Mucosa of rectum (tissue), 2 donors: ENCODE data around the gene TGM4.
"Not testable (repeated sequence)": the region's sequence is repeated elsewhere in the genome, so short reads cannot be mapped to it uniquely, and the experiment has no call there.

Experiments
- H3K27ac ChIP-seq, 2 donors: one replicate each; pipeline ENCODE4 v1.7.0; 2013; ENCODE audit warnings: inconsistent platforms in 2 of 2, low read depth in 2 of 2, low read length in 2 of 2
- H3K27me3 ChIP-seq, 2 donors: one replicate each; pipeline ENCODE4 v1.7.0; 2013; ENCODE audit warnings: low read length in 2 of 2; ENCODE audit not compliant: control insufficient read depth in 2 of 2, insufficient read depth in 2 of 2
- H3K36me3 ChIP-seq, 2 donors: one replicate each; pipeline ENCODE4 v1.7.0; 2013; ENCODE audit warnings: low read length in 2 of 2; ENCODE audit not compliant: control insufficient read depth in 2 of 2, insufficient read depth in 2 of 2
- H3K4me1 ChIP-seq, 2 donors: one replicate each; pipeline ENCODE4 v1.7.0; 2013; ENCODE audit warnings: low read length in 2 of 2, mild to moderate bottlenecking in 1 of 2; ENCODE audit not compliant: control insufficient read depth in 2 of 2, insufficient read depth in 2 of 2
- H3K4me3 ChIP-seq, 2 donors: one replicate each; pipeline ENCODE4 v1.7.0; 2013; ENCODE audit warnings: low read length in 2 of 2
- H3K9ac ChIP-seq, 2 donors: one replicate each; pipeline ENCODE4 v1.7.0; 2013; ENCODE audit warnings: low read length in 2 of 2, low read depth in 1 of 2, mild to moderate bottlenecking in 1 of 2
- H3K9me3 ChIP-seq, 2 donors: one replicate each; pipeline ENCODE4 v1.7.0; 2013; ENCODE audit warnings: low read length in 2 of 2; ENCODE audit not compliant: control insufficient read depth in 2 of 2
- donor health status: healthy.
- donor health status: Normal muscosa, but diverticular disease.

TGM4 gene

GRCh38 chr3:44848634-44849033 lies 25.8 kb upstream of the TGM4 start:
- H3K27ac ChIP-seq, result no peak overlapping the region
- no peaks in the 10 kb centered on the region for H3K27me3 ChIP-seq
- H3K9me3 ChIP-seq, result no peaks in the 10 kb centered on the region
- H3K9ac ChIP-seq, result no peak overlapping the region
- no peaks in the 10 kb centered on the region for H3K4me1 ChIP-seq
- no peak overlapping the region for H3K4me3 ChIP-seq
- H3K36me3 ChIP-seq, result no peaks in the 10 kb centered on the region

- not testable (repeated sequence) for H3K27me3 ChIP-seq, H3K9me3 ChIP-seq, H3K27ac ChIP-seq, H3K36me3 ChIP-seq, H3K4me3 ChIP-seq, H3K4me1 ChIP-seq, H3K9ac ChIP-seq
These were observed 17.7 kb upstream of the TGM4 start for GRCh38 chr3:44856663-44857062.

- Histone ChIP-seq H3K9me3 (no peaks in the 10 kb centered on the region), H3K9ac (no peak overlapping the region), H3K27ac (no peak overlapping the region), H3K4me3 (no peak overlapping the region), H3K4me1 (peaks cover 7% of the 10 kb centered on the region in 2 donors), H3K27me3 (no peaks in the 10 kb centered on the region), H3K36me3 (peaks cover 0 to 1% of the 10 kb centered on the region in 2 donors)
These were observed 14.3 kb upstream of the TGM4 start for GRCh38 chr3:44860117-44860516.

DNA sequence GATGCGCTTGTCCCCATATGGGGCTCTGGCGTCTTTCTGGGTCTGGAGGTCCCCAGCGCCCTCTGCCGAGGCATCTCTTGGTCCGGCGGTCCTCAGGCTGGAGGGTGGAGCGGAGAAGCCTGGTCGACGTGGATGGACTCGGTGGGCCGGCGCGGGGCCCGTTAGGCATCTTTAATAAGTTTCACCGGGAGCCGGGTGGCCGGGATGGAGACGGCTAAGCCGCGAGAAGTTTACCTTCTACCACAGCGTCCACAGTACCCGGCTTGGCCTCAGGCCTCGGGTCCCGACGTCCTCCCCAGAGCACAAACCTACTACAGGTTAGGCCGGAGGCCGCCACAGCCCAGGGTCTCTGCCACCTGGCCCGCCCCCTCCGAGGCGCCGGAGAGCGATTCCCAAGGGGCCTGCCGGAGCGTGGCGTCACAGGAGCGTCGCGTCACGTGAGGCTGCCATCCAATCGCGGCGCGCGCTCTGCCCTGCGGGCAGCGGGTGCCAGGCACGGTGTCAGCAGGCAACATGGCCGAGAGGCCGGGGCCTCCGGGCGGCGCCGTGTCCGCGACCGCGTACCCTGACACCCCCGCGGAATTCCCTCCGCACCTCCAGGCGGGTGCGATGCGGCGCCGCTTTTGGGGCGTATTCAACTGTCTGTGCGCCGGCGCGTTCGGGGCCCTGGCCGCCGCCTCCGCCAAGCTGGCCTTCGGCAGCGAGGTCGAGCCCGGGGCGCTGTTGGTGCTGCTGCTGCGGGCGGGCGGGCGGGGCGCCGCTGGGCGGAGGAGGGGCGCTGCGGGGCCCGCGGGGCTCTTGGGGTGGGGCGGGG lies 12.8 kb upstream of the TGM4 start, which contains the start of gene TMEM42:
Gene TMEM42, plus strand, starts transcription at position 501 of the 814 bp plus-strand sequence. Its CDS starts 13 bp downstream, at position 514.
- peak within 1 kb of the TSS; percentile 77 to 85 for H3K9ac ChIP-seq
- peaks cover 7 to 10% of the 10 kb centered on the region in 2 donors for H3K4me1 ChIP-seq
- H3K4me3 ChIP-seq, result peak within 1 kb of the TSS; percentile 83 to 90
- H3K9me3 ChIP-seq, result no peaks in the 10 kb centered on the region
- peak within 1 kb of the TSS; percentile 82 to 87 for H3K27ac ChIP-seq
- peaks cover 0 to 4% of the 10 kb centered on the region in 2 donors for H3K36me3 ChIP-seq
- H3K27me3 ChIP-seq, result no peaks in the 10 kb centered on the region

DNA sequence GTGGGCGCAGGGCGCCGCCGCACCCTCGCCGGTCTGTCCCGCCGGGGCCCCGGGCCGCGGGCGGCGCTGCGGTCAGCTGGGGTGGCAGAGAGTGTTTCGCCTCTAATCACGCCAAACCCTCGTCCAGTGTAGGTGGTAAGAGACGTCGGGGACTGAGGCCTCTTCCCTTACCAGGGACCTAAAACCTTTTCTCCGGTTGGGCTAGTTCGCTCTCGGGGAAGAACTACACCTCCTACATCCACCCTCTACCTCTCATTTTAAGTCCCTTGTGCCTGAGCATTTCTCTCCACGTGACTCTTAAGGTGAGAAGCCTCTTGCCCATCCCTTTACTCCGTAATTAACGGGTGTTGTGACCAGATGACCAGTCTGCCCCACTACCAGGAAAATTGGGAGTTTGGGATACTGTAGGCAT lies 12.2 kb upstream of the TGM4 start:
- Histone ChIP-seq H3K9ac (peak overlapping the region; percentile 77 to 85), H3K27ac (peak overlapping the region; percentile 44 to 82), H3K36me3 (peaks cover 0 to 7% of the 10 kb centered on the region in 2 donors), H3K4me1 (peaks cover 7 to 10% of the 10 kb centered on the region in 2 donors), H3K4me3 (peak overlapping the region; percentile 83 to 90), H3K27me3 (no peaks in the 10 kb centered on the region), H3K9me3 (no peaks in the 10 kb centered on the region)

DNA sequence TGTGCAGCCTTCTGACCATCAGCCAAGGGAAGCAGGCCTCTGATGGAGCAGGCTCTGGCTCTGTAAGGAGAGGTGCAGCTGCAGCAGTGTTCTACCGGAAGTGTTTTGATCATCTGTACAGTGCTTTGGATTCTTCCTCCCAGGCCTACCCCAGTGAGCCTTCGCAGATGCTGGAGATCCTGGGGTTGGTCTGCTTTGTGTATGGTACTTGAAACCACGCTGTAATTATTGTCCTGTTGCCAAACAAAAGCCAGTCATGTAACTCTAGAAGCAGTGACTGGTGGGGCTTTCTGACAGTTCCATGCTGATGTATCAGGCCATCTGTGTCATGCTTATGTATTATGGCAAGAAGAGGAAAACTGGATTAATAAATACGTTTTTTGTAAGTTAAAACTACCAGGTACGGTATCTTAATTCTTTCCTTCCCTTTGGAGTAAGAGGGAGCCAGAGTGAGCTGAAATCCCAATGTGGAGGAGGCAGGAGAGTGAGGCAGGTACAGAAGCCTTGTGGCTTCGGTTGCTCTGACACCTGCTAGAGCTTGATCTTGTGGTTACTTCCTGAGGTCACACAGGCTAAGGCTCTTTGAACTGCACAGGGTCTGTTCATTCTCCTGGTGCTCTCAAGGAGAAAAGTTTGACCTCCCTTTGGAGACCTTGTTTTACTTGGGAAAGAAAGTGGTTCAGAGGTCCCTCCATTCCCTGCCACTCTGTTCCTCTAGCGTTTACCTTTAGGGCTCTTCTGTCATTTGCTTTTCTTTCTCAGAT lies 9.0 kb upstream of the TGM4 start:
- H3K9ac ChIP-seq, result no peak overlapping the region
- H3K27me3 ChIP-seq, result no peaks in the 10 kb centered on the region
- H3K36me3 ChIP-seq, result peaks cover 0 to 7% of the 10 kb centered on the region in 2 donors
- H3K4me3 ChIP-seq, result no peak overlapping the region
- no peaks in the 10 kb centered on the region for H3K9me3 ChIP-seq
- H3K27ac ChIP-seq, result no peak overlapping the region
- peaks cover 10 to 11% of the 10 kb centered on the region in 2 donors for H3K4me1 ChIP-seq

GRCh38 chr3:44867421-44868111 lies 6.8 kb upstream of the TGM4 start:
- H3K4me1 ChIP-seq, result peaks cover 5 to 10% of the 10 kb centered on the region in 2 donors
- H3K27ac ChIP-seq, result no peak overlapping the region
- H3K4me3 ChIP-seq, result no peak overlapping the region
- H3K36me3 ChIP-seq, result peaks cover 0 to 7% of the 10 kb centered on the region in 2 donors
- no peaks in the 10 kb centered on the region for H3K27me3 ChIP-seq
- H3K9ac ChIP-seq, result no peak overlapping the region
- H3K9me3 ChIP-seq, result no peaks in the 10 kb centered on the region

DNA sequence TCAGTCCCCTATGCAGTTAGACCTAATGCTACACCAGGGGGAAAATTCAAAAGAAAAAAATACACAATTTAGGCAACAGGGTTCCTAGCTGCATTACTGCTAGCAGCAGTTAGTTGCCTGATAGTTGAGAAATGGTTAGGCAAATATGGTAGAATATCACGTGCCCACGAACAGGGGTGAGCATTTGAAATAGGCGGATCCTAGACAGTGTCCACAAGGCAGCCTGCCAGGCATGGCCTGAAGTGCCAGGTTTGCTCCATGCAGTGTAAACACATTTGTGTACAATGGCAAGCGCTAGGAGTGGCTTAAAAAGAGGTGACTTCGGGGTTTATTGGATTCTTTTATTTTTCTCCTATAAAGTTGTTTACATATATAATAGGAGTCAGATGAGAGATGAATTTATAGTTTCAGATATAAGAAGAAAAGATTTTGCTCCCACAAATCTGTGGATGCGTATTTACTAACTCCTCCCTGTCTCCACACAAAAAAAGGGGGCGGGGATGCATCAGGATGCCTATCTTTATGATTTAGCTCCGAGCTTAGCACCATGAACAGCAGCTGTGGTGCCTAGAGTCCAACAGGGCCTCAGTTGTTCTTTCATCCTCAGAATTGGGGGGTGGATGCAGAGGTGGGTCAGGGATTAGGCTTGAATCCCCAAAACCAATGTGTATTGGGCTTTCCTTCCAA lies 3.9 kb upstream of the TGM4 start:
- Histone ChIP-seq H3K9me3 (no peaks in the 10 kb centered on the region), H3K27me3 (no peaks in the 10 kb centered on the region), H3K9ac (no peak overlapping the region), H3K4me3 (no peak overlapping the region), H3K27ac (no peak overlapping the region), H3K4me1 (peaks cover 2 to 8% of the 10 kb centered on the region in 2 donors), H3K36me3 (peaks cover 0 to 5% of the 10 kb centered on the region in 2 donors)

GRCh38 chr3:44875596-44875995 lies 1.2 kb downstream of the TGM4 start:
- Histone ChIP-seq H3K9ac (no peak overlapping the region), H3K27ac (no peak overlapping the region), H3K9me3 (no peaks in the 10 kb centered on the region), H3K36me3 (no peaks in the 10 kb centered on the region), H3K4me1 (peaks cover 0 to 3% of the 10 kb centered on the region in 2 donors), H3K27me3 (no peaks in the 10 kb centered on the region), H3K4me3 (no peak overlapping the region)
